ENCODE measurements around the gene RNF32. TPM values are rescaled to one million over a fixed set of nuclear protein-coding genes. Genes with fewer than 3 reads are reported as not detected.

The RNF32 gene
- total and polyA plus RNA-seq, 4 donors, result 0.59 to 1.3 (median 0.72) TPM

DNA sequence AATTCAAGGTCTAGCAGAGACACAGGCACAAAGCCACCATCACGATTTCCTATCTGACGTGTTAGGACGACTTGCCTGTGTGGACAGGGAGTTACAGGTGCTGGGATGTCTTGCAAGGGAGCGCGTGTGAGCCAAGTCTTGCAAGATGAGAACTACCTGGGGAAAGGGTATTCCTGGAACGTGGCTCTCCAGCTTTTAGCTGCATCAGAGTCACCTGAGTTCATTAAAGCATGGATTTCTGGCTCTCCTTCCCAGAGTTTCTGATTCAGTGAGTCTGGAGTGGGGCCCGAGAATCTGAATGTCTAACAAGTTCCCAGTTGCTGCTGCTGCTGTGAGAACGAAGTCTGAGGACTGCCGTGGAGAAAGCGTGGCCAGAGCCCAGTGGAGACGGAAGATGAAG is 30.0 kb upstream of the RNF32 start (continued):
- TF ChIP-seq JUND (IDR thresholded peaks at IDR 0.05), result no peak
- no peak for TF ChIP-seq YY1 (IDR thresholded peaks at IDR 0.05)

DNA sequence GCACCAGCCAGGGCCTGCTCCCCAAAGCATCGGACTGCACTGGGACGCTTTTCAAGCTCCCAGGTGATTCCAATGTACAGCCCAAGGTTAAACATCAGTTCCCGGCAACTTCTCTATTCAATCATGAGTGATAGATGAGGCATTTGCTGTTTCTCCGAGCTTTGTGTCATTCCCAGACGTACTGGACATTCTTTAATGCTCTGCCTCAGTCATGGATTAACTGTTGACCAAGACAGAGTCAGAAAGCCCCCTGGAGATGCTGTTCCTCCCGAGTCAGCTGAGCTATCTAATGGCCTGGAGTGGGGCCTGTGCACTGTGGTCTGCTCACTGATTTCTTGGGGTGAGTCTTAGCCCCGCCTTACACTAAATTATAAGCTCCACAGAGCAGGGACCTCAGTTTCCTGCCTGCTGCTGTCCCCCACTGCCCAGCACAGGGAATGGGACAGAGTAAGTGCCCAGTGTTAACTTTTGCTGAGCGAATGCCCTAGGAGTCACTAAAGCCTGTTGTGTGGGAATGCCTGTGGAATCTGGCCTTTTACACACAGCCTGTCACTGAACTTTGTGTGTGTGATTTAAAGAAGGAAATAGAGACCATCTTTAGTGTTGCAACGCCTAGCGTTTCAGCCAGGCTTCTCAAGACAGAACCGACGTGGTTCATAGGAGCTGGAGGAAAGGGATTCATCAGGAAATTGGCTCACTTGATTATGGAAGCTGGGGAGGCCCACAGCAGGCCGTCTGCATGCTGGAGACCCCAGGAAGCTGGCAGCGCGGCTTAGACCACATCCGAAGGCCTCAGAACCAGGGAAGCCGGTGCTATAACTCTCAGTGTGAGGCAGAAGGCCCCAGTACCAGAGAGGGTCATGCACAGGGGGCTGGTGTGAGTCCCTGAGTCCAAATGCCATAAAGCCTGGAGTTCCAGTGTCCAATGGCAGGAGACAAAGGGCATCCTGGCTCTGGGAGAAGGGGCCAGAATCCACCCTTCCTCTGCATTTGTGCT is 29.3 kb upstream of the RNF32 start:
- Histone ChIP-seq H3K9ac (ENCODE audit: low read depth in 1 of 2, low read length in 2 of 2) (no peak overlapping the region), H3K27ac (ENCODE audit: low read depth in 1 of 2, low read length in 2 of 2) (peak overlapping the region in 1 of 2 donors; percentile 29), H3K9me3 (ENCODE audit: control insufficient read depth in 4 of 4, low read length in 3 of 4) (no peaks in the 10 kb centered on the region), H3K4me3 (ENCODE audit: low read depth in 1 of 3, low read length in 3 of 3) (no peak overlapping the region), H3K36me3 (ENCODE audit: control insufficient read depth in 4 of 4, insufficient read depth in 3 of 4, low read depth in 1 of 4, low read length in 3 of 4) (no peaks in the 10 kb centered on the region), H3K27me3 (ENCODE audit: control insufficient read depth in 4 of 4, insufficient read depth in 4 of 4, low read length in 3 of 4) (no peaks in the 10 kb centered on the region), H3K4me1 (ENCODE audit: control insufficient read depth in 4 of 4, insufficient read depth in 4 of 4, low read length in 3 of 4) (peaks cover 9 to 57% (median 35%) of the 10 kb centered on the region in 4 donors)
- no peak for TF ChIP-seq HNF4G (IDR thresholded peaks at IDR 0.05)
- TF ChIP-seq, protein P1, sequence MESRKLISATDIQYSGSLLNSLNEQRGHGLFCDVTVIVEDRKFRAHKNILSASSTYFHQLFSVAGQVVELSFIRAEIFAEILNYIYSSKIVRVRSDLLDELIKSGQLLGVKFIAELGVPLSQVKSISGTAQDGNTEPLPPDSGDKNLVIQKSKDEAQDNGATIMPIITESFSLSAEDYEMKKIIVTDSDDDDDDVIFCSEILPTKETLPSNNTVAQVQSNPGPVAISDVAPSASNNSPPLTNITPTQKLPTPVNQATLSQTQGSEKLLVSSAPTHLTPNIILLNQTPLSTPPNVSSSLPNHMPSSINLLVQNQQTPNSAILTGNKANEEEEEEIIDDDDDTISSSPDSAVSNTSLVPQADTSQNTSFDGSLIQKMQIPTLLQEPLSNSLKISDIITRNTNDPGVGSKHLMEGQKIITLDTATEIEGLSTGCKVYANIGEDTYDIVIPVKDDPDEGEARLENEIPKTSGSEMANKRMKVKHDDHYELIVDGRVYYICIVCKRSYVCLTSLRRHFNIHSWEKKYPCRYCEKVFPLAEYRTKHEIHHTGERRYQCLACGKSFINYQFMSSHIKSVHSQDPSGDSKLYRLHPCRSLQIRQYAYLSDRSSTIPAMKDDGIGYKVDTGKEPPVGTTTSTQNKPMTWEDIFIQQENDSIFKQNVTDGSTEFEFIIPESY (IDR thresholded peaks at IDR 0.05), result no peak
- TF ChIP-seq RXRA (IDR thresholded peaks at IDR 0.05), result peak in 1 of 2 donors; percentile 48
- TF ChIP-seq HNF4A (conservative IDR thresholded peaks at IDR 0.05), result peak in 1 of 2 donors; percentile 47
- DNase-seq (ENCODE audit: low spot score), result no peak
- WGBS, result 73% methylated on average over 17 of the region's 17 CpGs

DNA sequence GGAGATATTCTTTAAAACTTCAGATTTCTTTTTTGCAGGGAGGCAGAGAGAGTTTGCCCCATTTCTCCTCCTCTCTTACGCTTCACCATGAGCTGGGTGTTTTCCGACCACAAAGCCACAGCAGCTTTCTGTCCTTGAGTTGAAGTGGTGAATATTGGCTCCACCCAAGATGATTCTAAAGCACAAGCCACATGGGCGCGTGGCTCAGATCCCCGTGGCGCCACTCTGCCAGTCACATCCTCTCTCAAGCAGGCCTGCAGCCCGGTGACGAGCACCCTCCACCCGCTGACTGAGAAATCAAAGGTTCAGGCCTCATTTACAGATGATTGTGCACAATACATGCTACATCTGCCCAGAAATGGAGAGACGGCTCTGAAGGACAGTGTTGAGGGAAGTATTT is 27.6 kb upstream of the RNF32 start:
- H3K27me3 ChIP-seq (ENCODE audit: control insufficient read depth in 4 of 4, insufficient read depth in 4 of 4, low read length in 3 of 4), result no peaks in the 10 kb centered on the region
- H3K36me3 ChIP-seq (ENCODE audit: control insufficient read depth in 4 of 4, insufficient read depth in 3 of 4, low read depth in 1 of 4, low read length in 3 of 4), result no peaks in the 10 kb centered on the region
- H3K4me1 ChIP-seq (ENCODE audit: control insufficient read depth in 4 of 4, insufficient read depth in 4 of 4, low read length in 3 of 4), result peaks cover 10 to 63% (median 38%) of the 10 kb centered on the region in 4 donors
- DNase-seq (ENCODE audit: low spot score), result no peak
- TF ChIP-seq, protein P2, sequence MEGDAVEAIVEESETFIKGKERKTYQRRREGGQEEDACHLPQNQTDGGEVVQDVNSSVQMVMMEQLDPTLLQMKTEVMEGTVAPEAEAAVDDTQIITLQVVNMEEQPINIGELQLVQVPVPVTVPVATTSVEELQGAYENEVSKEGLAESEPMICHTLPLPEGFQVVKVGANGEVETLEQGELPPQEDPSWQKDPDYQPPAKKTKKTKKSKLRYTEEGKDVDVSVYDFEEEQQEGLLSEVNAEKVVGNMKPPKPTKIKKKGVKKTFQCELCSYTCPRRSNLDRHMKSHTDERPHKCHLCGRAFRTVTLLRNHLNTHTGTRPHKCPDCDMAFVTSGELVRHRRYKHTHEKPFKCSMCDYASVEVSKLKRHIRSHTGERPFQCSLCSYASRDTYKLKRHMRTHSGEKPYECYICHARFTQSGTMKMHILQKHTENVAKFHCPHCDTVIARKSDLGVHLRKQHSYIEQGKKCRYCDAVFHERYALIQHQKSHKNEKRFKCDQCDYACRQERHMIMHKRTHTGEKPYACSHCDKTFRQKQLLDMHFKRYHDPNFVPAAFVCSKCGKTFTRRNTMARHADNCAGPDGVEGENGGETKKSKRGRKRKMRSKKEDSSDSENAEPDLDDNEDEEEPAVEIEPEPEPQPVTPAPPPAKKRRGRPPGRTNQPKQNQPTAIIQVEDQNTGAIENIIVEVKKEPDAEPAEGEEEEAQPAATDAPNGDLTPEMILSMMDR (IDR thresholded peaks at IDR 0.05; ENCODE audit: low read depth, low read length, missing input control), result no peak
- TF ChIP-seq, protein P3, sequence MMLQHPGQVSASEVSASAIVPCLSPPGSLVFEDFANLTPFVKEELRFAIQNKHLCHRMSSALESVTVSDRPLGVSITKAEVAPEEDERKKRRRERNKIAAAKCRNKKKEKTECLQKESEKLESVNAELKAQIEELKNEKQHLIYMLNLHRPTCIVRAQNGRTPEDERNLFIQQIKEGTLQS (IDR thresholded peaks at IDR 0.05), result no peak
- no peak for TF ChIP-seq FOXA1 (IDR thresholded peaks at IDR 0.05)
- TF ChIP-seq, protein P4, sequence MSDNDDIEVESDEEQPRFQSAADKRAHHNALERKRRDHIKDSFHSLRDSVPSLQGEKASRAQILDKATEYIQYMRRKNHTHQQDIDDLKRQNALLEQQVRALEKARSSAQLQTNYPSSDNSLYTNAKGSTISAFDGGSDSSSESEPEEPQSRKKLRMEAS (IDR thresholded peaks at IDR 0.05), result no peak
- no peak for TF ChIP-seq GABPA (IDR thresholded peaks at IDR 0.05 in 1 of 2, conservative IDR thresholded peaks at IDR 0.05 in 1 of 2)
- TF ChIP-seq YY1 (IDR thresholded peaks at IDR 0.05), result no peak
- TF ChIP-seq JUND (IDR thresholded peaks at IDR 0.05), result no peak
- TF ChIP-seq SP1 (IDR thresholded peaks at IDR 0.05), result no peak
- TF ChIP-seq, protein P1 (IDR thresholded peaks at IDR 0.05), result no peak
- no peak for TF ChIP-seq NR2F2 (IDR thresholded peaks at IDR 0.05)
- TF ChIP-seq HNF4G (IDR thresholded peaks at IDR 0.05), result no peak
- no peak for TF ChIP-seq RAD21 (IDR thresholded peaks at IDR 0.05)
- no peak overlapping the region for H3K27ac ChIP-seq (ENCODE audit: low read depth in 1 of 2, low read length in 2 of 2)
- H3K4me3 ChIP-seq (ENCODE audit: low read depth in 1 of 3, low read length in 3 of 3), result no peak overlapping the region
- 84% methylated on average over 10 of the region's 10 CpGs for WGBS
- H3K9ac ChIP-seq (ENCODE audit: low read depth in 1 of 2, low read length in 2 of 2), result no peak overlapping the region
- H3K9me3 ChIP-seq (ENCODE audit: control insufficient read depth in 4 of 4, low read length in 3 of 4), result no peaks in the 10 kb centered on the region
